Tibial artery (tissue), 4 donors: Measurements from ENCODE around the gene DDX51.

ENCODE experiments used
- DNase-seq, 2 donors: peaks; one replicate each; pipeline ENCODE4 v3.0.0-alpha.2; 2019
- H3K27ac ChIP-seq, 2 donors: fragments of 200-600 bp; sonication (generic) in 1 of 2; 1 replicate in 1 of 2; 2 replicates in 1 of 2; pipeline ENCODE4 v1.5.1; 2018 to 2019; ENCODE audit warnings: mild to moderate bottlenecking in 1 of 2
- H3K27me3 ChIP-seq, 2 donors: fragments of 200-600 bp; sonication (generic) in 1 of 2; one replicate each; pipeline versions ENCODE4 v1.5.1 to v1.6.0; 2016 to 2019
- H3K36me3 ChIP-seq, 3 donors: fragments of 200-600 bp; sonication (generic) in 2 of 3; one replicate each; pipeline ENCODE4 v1.5.1; 2016 to 2019; ENCODE audit warnings: mild to moderate bottlenecking in 2 of 3
- H3K4me1 ChIP-seq, 4 donors: fragments of 200-600 bp; sonication (generic) in 2 of 4; 1 replicate in 3 of 4; 2 replicates in 1 of 4; pipeline ENCODE4 v1.5.1; 2016 to 2019
- H3K4me3 ChIP-seq, 2 donors: fragments of 200-600 bp; sonication (generic) in 1 of 2; 1 replicate in 1 of 2; 2 replicates in 1 of 2; pipeline ENCODE4 v1.5.1; 2018 to 2019; ENCODE audit warnings: mild to moderate bottlenecking in 2 of 2
- H3K9me3 ChIP-seq, 3 donors: fragments of 200-600 bp; sonication (generic) in 1 of 3; one replicate each; pipeline ENCODE4 v1.5.1; 2016 to 2019
- CTCF ChIP-seq, 2 experiments: fragments of 200-600 bp in 1 of 2; fragments of 450-650 bp in 1 of 2; IDR thresholded peaks; one replicate each; pipeline ENCODE4 v1.5.1; 2017 to 2019; ENCODE audit warnings: antibody characterized with exemption in 2 of 2, mild to moderate bottlenecking in 1 of 2, moderate library complexity in 1 of 2
- intact Hi-C: fragments of 100-400 bp; cut with DNase I; formaldehyde crosslinking; loops from one replicate; pipeline ENCODE4 v1.15.0; 2023; ENCODE audit warnings: low total_unique reads

Gene DDX51

DNA sequence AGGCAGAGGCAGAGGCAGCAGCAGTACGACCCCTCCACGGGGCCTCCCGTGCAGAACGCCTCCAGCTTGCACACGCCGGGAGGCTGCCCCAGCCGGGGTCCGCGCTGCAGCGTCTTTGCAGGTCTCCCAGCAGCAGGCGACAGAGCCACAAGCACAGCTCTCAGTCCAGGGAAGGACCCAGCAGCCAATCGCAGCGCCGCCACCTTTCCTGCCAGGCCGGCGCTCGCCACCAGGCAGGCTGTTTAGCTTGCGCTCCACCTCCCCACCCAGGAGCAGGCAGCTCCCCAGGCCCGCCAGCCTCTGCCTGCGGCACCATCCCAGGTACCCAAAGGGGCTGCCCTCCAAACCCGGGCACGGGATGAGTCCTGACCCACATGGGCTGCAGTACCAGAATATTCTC is 25.2 kb downstream of the DDX51 start:
- no peaks in the 10 kb centered on the region for H3K27me3 ChIP-seq
- TF ChIP-seq CTCF (IDR thresholded peaks at IDR 0.05) = no peak
- DNase-seq = no peak
- no peaks in the 10 kb centered on the region for H3K9me3 ChIP-seq
- H3K4me1 ChIP-seq = no peaks in the 10 kb centered on the region
- no peak overlapping the region for H3K4me3 ChIP-seq
- H3K27ac ChIP-seq = no peak overlapping the region
- intact Hi-C loops = no loop called here
- H3K36me3 ChIP-seq = peaks cover 31 to 97% (median 87%) of the 10 kb centered on the region in 3 donors

GRCh38 chr12:132117558-132117875 is 26.6 kb downstream of the DDX51 start:
- Histone ChIP-seq H3K27ac (no peak overlapping the region), H3K9me3 (no peaks in the 10 kb centered on the region), H3K27me3 (no peaks in the 10 kb centered on the region), H3K4me1 (no peaks in the 10 kb centered on the region), H3K36me3 (peaks cover 27 to 97% (median 87%) of the 10 kb centered on the region in 3 donors), H3K4me3 (no peak overlapping the region)
- DNase-seq = no peak
- no peak for TF ChIP-seq CTCF (IDR thresholded peaks at IDR 0.05)
- intact Hi-C loops = no loop called here

DNA sequence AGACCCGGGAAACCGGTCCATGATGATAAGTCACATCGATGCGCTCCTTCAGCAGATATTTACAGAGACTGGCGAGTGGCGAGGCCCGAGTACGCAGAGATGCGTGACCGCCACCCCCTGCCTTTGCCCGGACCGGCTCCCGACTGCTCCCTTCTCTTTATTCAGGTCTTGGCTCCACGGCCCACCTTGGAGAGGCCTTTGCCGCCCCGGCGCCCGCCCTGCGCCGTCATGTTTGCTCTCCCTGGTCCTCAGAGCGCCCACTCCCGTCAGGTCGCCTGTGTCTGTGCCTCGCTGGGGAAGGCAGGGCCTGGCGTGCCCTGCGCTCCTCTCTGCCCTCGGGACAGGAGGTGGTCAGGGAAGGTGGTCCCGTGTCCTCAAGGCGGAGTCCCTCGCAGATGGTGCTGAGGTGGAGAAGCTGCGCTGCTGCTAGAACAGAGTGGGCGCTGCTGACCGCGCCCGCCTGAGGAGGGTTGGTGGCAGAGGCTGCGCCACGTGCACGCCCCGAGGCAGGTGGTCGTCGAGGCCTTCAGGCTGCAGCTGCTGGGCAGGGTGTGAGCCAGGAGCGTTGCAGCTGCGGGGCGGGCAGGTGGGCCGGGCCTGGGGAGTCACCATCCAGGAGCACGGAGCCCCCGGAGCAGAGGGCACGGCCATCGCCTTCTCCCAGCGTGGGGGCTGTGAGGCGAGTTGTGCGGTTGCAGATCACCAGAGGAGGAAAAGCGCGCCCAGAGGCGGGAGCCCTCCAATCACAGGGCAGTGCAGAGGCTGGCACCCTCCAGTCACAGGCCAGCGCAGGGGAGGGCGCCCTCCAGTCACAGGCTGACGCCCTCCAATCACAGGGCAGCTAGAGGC is 27.2 kb downstream of the DDX51 start:
- Histone ChIP-seq H3K27ac (no peak overlapping the region), H3K36me3 (peaks cover 27 to 97% (median 83%) of the 10 kb centered on the region in 3 donors), H3K4me1 (no peaks in the 10 kb centered on the region), H3K9me3 (no peaks in the 10 kb centered on the region), H3K4me3 (no peak overlapping the region), H3K27me3 (no peaks in the 10 kb centered on the region)
- TF ChIP-seq CTCF (IDR thresholded peaks at IDR 0.05) = no peak
- intact Hi-C loops = no loop called here
- no peak for DNase-seq

DNA sequence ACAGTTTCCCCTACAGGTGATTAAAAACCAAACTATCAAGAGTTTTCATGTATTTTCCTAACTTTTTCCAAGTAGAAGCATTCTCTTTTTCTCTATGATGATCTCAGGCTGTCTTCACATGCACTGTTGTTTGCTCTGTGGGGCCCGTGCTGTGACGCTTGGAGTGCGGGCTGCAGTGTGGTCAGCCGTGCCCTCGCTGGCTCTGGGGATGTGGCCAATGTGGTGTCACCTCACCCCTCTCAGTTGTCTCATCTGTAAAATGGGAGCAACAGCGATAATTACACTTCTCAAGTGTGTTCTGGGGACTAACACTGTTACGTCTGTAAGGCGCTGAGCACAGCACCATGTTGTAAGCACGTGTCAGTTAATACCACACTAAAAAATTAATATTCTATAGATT is 28.6 kb downstream of the DDX51 start:
- Histone ChIP-seq H3K9me3 (no peaks in the 10 kb centered on the region), H3K27me3 (no peaks in the 10 kb centered on the region), H3K27ac (no peak overlapping the region), H3K4me1 (no peaks in the 10 kb centered on the region), H3K36me3 (peaks cover 24 to 97% (median 81%) of the 10 kb centered on the region in 3 donors), H3K4me3 (no peak overlapping the region)
- intact Hi-C loops = no loop called here
- no peak for TF ChIP-seq CTCF (IDR thresholded peaks at IDR 0.05)
- no peak for DNase-seq

DNA sequence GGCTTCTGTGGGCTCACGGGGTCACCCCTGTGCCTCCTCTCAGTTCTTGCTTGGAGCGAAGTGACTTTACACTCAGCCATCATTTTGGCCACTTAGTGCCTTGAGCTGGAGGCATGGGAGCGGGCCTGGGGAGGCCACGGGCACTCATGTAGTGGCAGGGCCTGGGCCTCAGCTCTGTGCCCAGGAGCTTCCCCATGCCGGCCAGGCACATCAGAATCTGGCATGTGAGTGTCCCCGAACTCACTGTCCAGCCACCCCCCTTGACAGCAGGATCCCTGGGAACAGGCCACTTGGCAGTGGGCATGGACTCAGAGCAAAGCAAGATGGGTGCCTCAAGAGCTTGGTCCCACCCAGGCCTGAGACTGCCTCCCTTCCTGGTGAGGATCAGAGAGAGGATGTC is 29.5 kb downstream of the DDX51 start:
- Histone ChIP-seq H3K4me3 (no peak overlapping the region), H3K9me3 (no peaks in the 10 kb centered on the region), H3K27me3 (no peaks in the 10 kb centered on the region), H3K36me3 (peaks cover 24 to 97% (median 81%) of the 10 kb centered on the region in 3 donors), H3K4me1 (no peaks in the 10 kb centered on the region), H3K27ac (no peak overlapping the region)
- intact Hi-C loops = no loop called here
- DNase-seq = no peak
- TF ChIP-seq CTCF (IDR thresholded peaks at IDR 0.05) = no peak
